GM19324 (cell line): Measurements from ENCODE around the gene NUMB.

ENCODE experiments used
- ATAC-seq: cut with Tn5 transposase; IDR thresholded peaks from one replicate; pipeline ENCODE4 v1.9.1; 2021; ENCODE audit warnings: mild to moderate bottlenecking, moderate library complexity; ENCODE audit not compliant: unreplicated experiment, low FRiP score

NUMB gene

GRCh38 chr14:73466861-73467260 is 8.5 kb upstream of the NUMB start:
- ATAC-seq: no peak

GRCh38 chr14:73465823-73466532 is 7.6 kb upstream of the NUMB start:
- ATAC-seq: no peak

GRCh38 chr14:73463411-73463810 is 5.1 kb upstream of the NUMB start:
- no peak for ATAC-seq

- ATAC-seq: no peak
These were observed 4.5 kb upstream of the NUMB start for GRCh38 chr14:73462815-73463214.

GRCh38 chr14:73462048-73462715 is 3.8 kb upstream of the NUMB start:
- ATAC-seq: no peak

- ATAC-seq: no peak
These were observed 3.2 kb upstream of the NUMB start for GRCh38 chr14:73461478-73462047.

- ATAC-seq: no peak
These were observed 2.4 kb upstream of the NUMB start for GRCh38 chr14:73460691-73461127.

GRCh38 chr14:73459959-73460358 is 1.6 kb upstream of the NUMB start:
- no peak for ATAC-seq

GRCh38 chr14:73457924-73458182 is 493 bp downstream of the NUMB start:
- no peak for ATAC-seq

GRCh38 chr14:73457041-73457923 is 1.1 kb downstream of the NUMB start:
- ATAC-seq: no peak

GRCh38 chr14:73455294-73455693 is 3.1 kb downstream of the NUMB start:
- no peak for ATAC-seq

GRCh38 chr14:73452341-73453186 is 5.8 kb downstream of the NUMB start:
- no peak for ATAC-seq

GRCh38 chr14:73443758-73444157 is 14.6 kb downstream of the NUMB start:
- ATAC-seq: no peak

GRCh38 chr14:73441286-73441685 is 17.1 kb downstream of the NUMB start:
- ATAC-seq: no peak

- no peak for ATAC-seq
These were observed 19.4 kb downstream of the NUMB start for GRCh38 chr14:73438993-73439392.

GRCh38 chr14:73437206-73437605 is 21.1 kb downstream of the NUMB start:
- ATAC-seq: no peak

GRCh38 chr14:73432124-73432523 is 26.2 kb downstream of the NUMB start:
- ATAC-seq: no peak

- no peak for ATAC-seq
These were observed 30.0 kb downstream of the NUMB start for GRCh38 chr14:73428353-73428824.

GRCh38 chr14:73427516-73428264 is 30.7 kb downstream of the NUMB start:
- ATAC-seq: no peak
